ENCODE measurements around the gene GNPDA1. TPM values are rescaled to one million over a fixed set of nuclear protein-coding genes. Genes with fewer than 3 reads are reported as not detected.
A peak's percentile ranks its signal among the peaks of the same experiment; 100 is the strongest.

Gene GNPDA1
- total and polyA plus RNA-seq, 9 of the 15 experiments (the other 6 are each of a cell fraction or from before 2014, with no cell fraction given): 14.1 to 145 (median 52.2) TPM

- no peak for TF ChIP-seq ZFP91 (CRISPR knock-in tag; IDR thresholded peaks at IDR 0.05)
- peak; percentile 25 for TF ChIP-seq E2F8 (IDR thresholded peaks at IDR 0.05; ENCODE audit: low read depth, partially characterized antibody)
- no peak for TF ChIP-seq BRCA1 (IDR thresholded peaks at IDR 0.05)
- TF ChIP-seq BRCA1 (CRISPR knock-in tag; IDR thresholded peaks at IDR 0.05): no peak
- TF ChIP-seq ZNF197 (CRISPR knock-in tag; IDR thresholded peaks at IDR 0.05; ENCODE audit: low read depth): 0 out of 2 replicates have a peak, but pooled peaks have one; percentile 37
- no peak for TF ChIP-seq NCOA4 (IDR thresholded peaks at IDR 0.05; ENCODE audit: partially characterized antibody)
- no peak for TF ChIP-seq STAT5B (CRISPR knock-in tag; IDR thresholded peaks at IDR 0.05)
- no peak for TF ChIP-seq ZNF407 (IDR thresholded peaks at IDR 0.05; ENCODE audit: low read depth)
- TF ChIP-seq SPI1 (IDR thresholded peaks at IDR 0.05; ENCODE audit: borderline replicate concordance, low read depth, low read length): no peak
- TF ChIP-seq PTTG1 (tag; IDR thresholded peaks at IDR 0.05; ENCODE audit: low read depth): no peak
- TF ChIP-seq EP300 (IDR thresholded peaks at IDR 0.05; ENCODE audit: low read length): no peak; the same call in 1 of the 2 replicates
- no peak for TF ChIP-seq HINFP (tag; conservative IDR thresholded peaks at IDR 0.05; ENCODE audit: low read depth)
These were observed 42.8 kb downstream of the GNPDA1 start (continued) for GRCh38 chr5:141969783-141970771.
